GM19043 (cell line): ENCODE measurements around the gene TMPRSS13.
"Not testable (repeated sequence)": the region's sequence is repeated elsewhere in the genome, so short reads cannot be mapped to it uniquely, and the experiment has no call there.

Experiments
- ATAC-seq: cut with Tn5 transposase; IDR thresholded peaks from one replicate; pipeline ENCODE4 v1.9.1; 2021; ENCODE audit warnings: low read depth; ENCODE audit not compliant: unreplicated experiment

TMPRSS13 gene

DNA sequence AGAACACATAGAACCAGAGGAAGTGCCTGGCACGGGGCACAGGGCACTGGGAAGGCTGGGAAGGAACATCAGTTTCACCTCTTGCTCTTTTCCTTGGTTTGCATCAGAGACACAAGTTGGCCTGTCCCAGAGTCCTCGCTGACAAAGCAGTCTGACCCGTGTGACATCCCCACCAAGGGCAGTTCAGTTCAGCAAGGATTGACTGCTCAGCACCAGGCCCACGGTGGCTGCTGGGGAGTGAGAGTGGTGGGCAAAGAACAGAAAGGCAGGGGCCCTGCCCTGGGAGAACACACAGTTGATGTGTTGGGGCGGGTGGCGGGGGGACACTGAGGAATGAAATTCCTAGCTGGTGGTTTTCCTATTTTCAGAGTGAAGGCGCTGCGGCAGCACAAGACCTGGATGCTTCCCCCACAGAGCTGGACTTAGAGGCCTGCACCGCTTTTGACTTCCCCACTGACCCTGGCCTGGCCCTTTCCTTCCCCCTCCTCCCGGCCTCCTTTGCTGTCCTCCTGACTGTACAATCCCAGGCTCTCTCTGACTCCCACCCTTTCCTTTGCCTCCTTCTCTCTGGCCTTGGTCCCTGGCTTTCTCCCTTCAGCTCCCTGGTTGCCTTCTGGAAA lies 2.2 kb upstream of the TMPRSS13 start:
- no peak for ATAC-seq

- no peak for ATAC-seq
Observed at GRCh38 chr11:117930668-117931330, 1.6 kb upstream of the TMPRSS13 start.

DNA sequence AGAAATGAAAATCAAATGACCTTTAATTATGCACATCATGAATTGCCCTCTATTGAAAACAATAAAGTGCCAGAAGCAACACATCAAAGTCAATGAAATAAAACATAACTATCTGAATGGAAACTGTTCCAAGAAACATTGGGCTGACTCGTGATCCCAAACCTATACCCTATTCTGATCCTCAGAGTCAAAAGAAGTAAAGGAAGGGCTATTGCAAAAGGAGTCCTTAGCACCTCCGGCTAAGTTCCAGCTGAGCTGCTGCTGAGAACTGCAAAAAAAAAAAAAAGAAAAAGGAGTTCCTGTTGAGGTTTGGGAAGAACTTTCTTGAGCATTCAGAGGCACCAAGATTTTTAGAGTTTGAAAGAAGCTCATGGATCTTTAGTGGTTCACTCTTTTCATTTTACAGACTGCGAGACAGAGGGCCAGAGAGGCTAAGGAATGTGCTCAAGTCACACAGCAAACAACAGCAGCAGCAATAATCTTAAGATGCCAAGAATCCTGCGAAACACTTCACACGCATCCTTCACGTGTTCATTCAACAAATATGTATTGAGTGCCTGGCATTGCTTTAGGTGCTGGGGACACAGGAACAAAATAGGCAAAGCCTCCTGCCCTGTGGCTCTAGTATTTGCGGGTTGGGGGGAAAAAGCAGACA lies 841 bp upstream of the TMPRSS13 start:
- ATAC-seq, result no peak

- no peak for ATAC-seq
Observed at GRCh38 chr11:117928446-117929141, 608 bp downstream of the TMPRSS13 start.

DNA sequence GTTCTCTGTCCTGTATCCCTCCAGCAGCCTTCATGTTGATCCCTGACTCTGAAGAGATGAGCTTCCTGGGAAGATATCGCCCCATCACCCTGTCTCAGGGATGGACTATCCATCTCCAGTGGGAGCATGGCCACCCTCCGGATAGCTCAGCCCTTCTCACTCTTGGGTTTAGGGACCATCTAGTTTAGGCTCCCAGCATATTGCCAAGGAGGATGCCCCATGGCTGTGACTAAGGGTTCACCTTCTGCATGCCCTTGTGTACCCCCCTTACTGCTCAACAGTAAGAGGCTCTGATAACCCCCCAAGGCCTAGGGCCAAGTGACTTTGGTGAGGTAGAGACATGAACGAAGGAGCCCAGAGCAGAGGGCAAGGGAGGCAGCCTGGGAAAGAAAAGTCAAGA lies 1.3 kb downstream of the TMPRSS13 start:
- no peak for ATAC-seq

GRCh38 chr11:117926166-117926565 lies 3.0 kb downstream of the TMPRSS13 start:
- ATAC-seq, result not testable (repeated sequence)

GRCh38 chr11:117925198-117925925 lies 3.8 kb downstream of the TMPRSS13 start:
- no peak for ATAC-seq

DNA sequence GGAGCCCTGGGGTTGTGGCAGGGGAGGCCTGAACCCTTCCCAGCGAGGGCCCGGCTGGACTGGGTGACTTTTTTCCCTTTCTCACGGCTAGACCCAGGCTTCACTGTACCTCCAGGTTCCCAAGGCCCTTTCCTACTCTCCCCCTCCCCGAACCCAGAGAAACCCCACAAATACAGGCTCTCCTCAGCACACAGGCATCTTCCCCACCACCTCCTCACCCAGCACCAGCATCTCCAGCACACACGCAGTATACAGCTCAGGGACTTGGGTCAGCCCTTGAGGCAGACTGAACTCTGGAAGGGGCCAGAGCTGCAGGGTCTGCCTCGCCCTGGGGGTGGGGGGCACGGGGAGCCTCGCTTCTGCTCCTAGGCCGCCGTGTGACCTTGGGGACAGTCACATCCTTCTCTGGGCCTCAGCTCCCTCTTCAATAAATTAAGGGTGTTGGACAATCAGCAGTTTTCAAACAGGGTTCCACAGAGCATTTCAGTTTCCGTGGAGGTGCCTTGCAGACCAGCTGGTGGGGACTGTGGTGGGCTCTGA lies 4.5 kb downstream of the TMPRSS13 start:
- no peak for ATAC-seq

- ATAC-seq, result no peak
Observed at GRCh38 chr11:117923773-117924172, 5.4 kb downstream of the TMPRSS13 start.

- ATAC-seq, result no peak
Observed at GRCh38 chr11:117923275-117923674, 5.9 kb downstream of the TMPRSS13 start.

DNA sequence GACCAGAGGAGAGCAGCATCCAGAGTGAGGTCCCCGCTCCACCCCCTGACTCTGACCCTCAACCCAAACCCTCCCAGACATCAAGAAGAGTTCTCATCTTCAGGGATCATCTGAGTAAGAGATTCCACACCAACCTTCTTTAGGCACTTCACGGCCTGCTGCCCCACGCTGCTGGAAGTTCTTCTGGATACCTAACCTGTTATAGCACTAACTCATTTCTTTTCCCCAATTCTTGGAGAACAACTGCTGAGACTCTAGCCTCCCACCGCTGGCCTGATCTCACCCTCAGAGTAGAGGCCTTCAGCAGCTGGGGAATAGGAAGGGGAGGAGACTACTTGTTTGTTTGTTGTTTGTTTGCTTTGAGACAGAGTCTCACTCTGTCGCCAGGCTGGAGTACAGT lies 7.3 kb downstream of the TMPRSS13 start:
- ATAC-seq, result no peak

- ATAC-seq, result no peak
Observed at GRCh38 chr11:117921456-117921855, 7.7 kb downstream of the TMPRSS13 start.

DNA sequence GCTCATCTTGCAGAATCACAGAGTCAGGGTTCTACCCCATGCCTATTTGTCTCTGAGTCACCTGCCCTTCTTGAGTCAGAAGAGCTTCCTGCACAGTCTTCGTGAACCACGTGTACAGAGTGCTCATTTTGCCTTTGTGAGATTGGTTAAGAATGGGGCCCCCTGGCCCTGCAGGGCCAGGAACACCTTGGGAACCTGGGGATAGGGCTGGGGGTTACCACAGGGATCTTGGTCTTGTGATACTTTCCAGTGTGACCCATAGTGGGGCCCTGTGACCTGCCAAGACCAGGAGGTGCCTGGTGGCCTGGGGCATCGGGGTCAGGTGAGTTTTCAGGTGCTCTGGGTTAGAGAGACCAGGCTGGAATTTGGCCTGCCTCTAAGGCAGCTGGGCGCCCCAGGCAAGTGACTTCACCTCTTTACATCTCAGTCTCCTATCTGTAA lies 9.4 kb downstream of the TMPRSS13 start:
- no peak for ATAC-seq

- no peak for ATAC-seq
Observed at GRCh38 chr11:117919341-117919740, 9.9 kb downstream of the TMPRSS13 start.

- ATAC-seq, result no peak
Observed at GRCh38 chr11:117918366-117919255, 10.6 kb downstream of the TMPRSS13 start.

DNA sequence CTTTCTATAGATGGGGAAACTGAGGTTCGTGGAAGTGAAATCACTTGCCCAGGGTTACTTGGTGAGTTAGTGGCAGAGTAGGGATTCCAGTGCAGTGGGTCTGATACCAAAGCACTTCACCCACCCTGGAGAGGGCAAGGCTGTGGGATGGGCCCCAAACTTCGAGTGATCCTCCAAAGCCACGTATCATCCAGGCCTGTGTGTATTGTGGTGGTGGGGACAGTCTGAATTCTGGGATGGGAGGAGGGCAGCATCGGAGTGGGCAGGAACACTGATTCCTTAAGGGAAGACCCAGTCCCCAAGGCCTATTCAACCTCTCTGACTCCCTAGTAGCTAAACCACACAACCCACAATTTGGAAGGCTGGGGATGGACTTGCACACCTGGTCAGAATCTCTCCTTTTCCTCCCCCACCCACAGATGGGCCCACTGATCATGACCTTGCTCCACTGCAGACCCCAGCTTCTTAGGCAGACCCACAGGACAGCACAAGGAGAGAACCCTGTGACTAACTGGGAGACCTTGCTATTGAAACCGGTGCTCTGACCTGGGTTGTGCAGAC lies 11.5 kb downstream of the TMPRSS13 start:
- no peak for ATAC-seq

- ATAC-seq, result no peak
Observed at GRCh38 chr11:117916956-117917355, 12.2 kb downstream of the TMPRSS13 start.

GRCh38 chr11:117915672-117916235 lies 13.4 kb downstream of the TMPRSS13 start:
- no peak for ATAC-seq
